ENCODE measurements around the gene RGS5.
"Not testable (repeated sequence)": the region's sequence is repeated elsewhere in the genome, so short reads cannot be mapped to it uniquely, and the experiment has no call there.

RGS5 gene, protein sequence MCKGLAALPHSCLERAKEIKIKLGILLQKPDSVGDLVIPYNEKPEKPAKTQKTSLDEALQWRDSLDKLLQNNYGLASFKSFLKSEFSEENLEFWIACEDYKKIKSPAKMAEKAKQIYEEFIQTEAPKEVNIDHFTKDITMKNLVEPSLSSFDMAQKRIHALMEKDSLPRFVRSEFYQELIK

DNA sequence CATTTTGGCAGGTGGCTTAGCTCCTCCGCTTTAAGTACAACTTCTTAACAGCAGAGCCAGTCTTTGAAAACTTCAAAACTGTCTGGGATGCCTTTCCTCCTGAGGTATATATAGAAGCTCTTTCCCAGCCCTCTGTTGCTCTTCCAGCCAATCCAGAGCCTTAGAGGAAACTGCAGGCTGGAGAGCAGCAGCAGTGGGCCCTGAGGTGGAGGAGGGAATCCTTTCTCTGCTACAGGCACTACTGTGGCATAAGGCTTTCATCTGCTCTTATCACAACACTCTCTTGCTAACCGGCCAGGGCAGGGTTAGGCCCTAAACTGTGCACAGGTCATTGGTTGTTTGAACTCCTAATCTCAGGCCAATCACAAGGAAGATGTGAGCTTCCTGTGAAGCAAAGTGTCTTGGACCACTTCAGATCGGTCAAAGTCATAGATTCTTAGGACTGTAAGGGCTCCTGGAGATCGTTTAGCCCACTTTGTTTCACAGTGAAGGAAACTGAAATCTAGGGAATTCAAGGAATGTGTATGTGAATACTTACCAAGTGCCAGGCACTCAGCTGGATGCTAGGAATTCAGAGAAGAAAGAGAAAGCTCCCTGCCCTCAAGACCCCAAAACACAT, at the start of gene RGS5:
Gene RGS5 (minus strand): TSS at position 84 of the 619 bp plus-strand sequence. CDS start 81 bp downstream, at position 3.
- DNase-seq (ENCODE audit: low read depth in 2 of 2): no peak

DNA sequence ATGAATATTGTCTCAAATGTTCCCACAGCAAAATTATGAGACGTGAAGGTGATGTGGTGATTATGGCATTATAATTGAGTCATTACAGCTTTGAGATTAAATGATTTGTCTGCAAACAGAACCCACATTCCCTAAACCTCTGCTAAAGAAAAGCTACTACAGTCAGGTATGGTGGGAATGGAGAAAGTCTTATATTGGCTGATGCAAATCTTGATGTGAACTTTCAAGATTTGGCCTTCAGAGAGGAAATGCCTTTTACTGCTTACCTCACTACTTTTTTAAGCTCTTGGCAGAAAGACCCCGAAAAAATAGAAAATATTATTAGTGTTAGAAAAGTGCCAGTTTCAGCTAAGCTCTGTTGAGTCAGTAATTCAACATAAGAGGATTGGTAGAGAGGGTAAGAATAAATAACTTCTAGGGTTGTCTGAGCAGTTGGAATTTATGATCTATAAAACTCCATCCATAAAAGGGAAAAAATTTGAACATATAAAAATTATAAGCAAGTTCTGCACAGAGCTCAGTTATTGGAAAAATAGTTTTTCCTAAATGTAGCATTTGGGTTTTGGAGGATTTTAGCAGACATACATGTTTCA, 47.8 kb upstream of the RGS5 start:
- no peak for DNase-seq (ENCODE audit: low read depth in 2 of 2)

DNA sequence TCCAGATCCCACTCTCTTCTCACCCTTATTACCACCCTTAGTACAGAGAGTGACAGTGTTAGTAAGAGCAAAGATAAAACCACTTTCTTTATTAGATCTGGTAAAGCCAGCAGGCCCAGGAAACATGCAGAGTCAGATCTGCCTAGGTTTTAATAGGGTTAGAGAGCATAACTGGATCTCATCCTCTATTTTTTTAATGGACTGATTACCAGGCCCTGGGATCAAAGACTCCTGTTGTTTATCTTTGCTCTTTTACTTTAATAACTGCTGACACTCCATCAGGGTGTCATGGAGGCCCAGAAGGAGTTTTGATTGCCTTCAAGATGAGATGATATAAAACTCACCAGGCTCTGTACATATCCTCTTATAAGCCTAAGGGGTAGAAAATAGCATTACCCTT, 45.3 kb upstream of the RGS5 start:
- no peak for DNase-seq (ENCODE audit: low read depth in 2 of 2)

DNA sequence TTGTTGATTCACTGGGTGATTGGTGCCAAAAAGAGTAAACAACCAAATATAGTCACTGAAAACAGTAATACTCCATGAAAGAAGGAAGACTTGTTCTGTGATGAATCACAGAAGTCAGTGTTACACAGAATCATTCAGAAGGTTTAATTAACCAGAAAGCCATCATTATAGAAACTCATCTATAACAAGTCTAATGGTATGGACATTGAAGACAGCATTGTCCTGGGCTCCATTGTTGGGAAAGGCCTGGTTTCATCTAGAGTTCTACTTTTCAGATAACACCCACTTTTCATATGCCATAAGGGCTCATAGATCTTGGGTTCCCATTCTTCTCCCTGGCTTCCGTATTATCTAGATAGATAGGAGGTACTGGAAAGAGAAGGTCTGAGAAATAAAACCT, 41.9 kb upstream of the RGS5 start:
- DNase-seq (ENCODE audit: low read depth in 2 of 2): not testable (repeated sequence)

- DNase-seq (ENCODE audit: low read depth in 2 of 2): no peak
Observed at GRCh38 chr1:163241746-163242145, 39.0 kb upstream of the RGS5 start.

DNA sequence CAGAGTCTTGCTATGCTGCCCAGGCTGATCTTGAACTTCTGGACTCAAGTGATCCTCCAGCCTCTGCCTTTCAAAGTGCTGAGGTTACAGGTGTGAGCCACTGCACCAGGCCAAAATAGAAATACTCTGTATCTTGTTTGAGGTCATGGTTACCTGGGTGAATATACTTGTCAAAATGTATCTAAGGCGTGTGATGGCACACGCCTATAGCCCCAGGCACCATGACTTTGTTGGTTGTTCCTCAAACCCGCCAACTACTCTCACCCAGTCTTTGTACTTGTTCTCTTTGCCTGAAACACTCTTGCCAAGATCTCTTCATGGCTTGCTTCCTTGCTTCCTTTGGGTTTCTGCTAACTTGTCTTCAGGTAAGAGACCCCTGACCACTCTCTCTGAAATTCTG, 38.0 kb upstream of the RGS5 start:
- DNase-seq (ENCODE audit: low read depth in 2 of 2): no peak

DNA sequence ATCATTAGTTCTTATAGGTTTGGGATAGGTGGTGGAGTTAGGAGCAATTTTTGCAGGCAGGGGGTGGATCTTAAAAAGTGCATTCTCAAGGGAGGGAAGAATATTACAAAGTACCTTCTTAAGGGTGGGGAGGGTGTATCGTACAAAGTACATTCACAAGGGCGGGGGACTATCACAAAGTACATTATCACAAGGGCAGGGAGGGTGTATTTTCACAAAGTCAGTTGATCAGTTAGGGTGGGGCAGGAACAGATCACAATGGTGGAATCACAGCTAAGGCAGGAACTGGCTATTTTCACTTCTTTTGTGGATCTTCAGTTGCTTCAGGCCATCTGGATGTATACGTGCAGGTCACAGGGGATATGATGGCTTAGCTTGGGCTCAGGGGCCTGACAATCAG, 30.9 kb upstream of the RGS5 start:
- not testable (repeated sequence) for DNase-seq (ENCODE audit: low read depth in 2 of 2)

DNA sequence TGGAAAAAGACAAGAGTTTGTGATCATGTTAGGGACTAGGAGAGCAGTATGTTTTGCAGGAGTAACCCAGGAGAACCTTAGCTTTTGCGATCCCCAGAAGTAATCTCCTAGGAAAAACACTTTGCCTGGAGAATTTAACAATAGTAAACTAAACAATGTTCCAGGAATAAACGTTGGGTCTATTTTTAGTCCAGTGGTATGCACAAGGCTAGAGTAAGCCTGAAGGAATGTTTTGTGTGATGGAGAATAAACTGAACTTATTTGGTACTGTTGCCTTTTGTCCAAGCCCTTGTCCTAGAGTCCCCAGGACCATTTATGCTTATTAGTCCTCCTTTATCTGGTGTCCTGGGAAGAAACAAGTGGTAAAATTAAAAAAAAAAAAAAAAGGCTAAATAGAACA, 28.7 kb upstream of the RGS5 start:
- no peak for DNase-seq (ENCODE audit: low read depth in 2 of 2)

- DNase-seq (ENCODE audit: low read depth in 2 of 2): no peak
Observed at GRCh38 chr1:163230827-163231226, 28.1 kb upstream of the RGS5 start.

DNA sequence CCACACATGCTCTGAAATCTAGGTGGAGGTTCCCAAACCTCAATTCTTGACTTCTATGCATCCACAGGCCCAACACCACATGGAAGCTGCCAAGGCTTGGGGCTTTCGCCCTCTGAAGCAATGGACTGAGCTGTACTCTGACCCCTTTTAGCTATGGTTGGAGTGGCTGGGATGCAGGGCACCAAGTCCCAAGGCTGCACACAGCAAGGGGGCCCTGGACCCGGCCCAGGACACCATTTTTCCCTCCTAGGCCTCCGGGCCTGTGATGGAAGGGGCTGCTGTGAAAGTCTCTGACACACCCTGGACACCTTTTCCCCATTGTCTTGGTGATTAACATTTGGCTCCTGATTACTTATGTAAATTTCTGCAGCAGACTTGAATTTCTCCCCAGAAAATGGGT, 25.6 kb upstream of the RGS5 start:
- DNase-seq (ENCODE audit: low read depth in 2 of 2): not testable (repeated sequence)

- no peak for DNase-seq (ENCODE audit: low read depth in 2 of 2)
Observed at GRCh38 chr1:163227126-163227525, 24.4 kb upstream of the RGS5 start.

DNA sequence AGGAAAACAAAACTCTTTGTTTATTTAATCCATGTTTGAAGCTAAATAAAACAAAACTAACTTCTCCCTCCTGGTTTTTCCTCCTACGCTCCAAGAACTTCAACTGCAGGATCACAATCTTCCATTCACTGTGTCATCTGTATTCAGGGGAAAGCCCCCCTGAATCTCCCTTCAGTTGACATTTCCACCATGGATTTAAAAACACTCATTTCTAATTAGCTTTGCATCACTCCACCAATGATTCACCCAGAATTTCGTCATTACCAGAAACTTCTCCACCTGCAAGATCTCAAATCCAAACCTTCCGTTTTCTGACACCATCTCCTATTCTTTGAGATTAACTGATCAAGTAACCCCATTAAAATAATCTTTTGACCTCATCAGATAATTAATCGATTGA, 10.9 kb upstream of the RGS5 start:
- no peak for DNase-seq (ENCODE audit: low read depth in 2 of 2)

DNA sequence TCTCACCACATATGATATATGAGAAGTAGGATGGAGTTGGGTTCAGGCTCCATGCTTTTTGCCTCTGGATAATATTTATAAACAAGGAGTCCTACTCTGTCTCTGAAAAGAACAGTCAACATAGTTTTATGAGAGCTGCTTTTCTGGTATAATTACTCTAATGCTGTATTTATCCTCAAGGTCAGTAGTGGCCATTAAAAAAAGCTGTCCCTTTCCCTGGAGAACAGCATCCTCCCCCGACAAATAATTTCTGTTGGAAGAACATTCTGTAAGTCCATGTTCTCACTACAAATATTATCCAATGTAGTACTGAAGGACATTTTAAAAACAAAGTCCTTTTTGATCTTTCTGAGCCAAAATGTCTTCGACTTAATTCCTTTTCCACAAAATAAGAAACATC, 9.0 kb upstream of the RGS5 start:
- no peak for DNase-seq (ENCODE audit: low read depth in 2 of 2)

- no peak for DNase-seq (ENCODE audit: low read depth in 2 of 2)
Observed at GRCh38 chr1:163205513-163205912, 2.8 kb upstream of the RGS5 start.

DNA sequence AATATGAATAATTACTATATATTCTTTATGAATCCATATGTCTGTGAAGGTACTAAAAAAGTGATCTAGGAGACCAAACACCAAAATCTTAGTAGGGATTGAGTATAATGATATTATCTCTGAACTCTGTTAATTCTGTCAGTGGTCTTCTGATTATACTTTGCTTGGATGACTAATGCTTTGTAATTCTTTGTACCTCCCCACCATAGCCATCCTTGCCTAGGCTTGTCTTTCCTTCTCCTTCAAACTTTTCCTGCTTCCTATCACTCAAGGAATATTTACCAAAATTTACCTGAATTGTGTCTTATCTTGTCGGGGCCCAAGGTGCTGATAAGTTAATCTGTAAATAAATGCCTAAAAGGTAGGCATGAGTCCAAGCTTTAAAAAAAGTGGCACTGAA, 845 bp upstream of the RGS5 start:
- DNase-seq (ENCODE audit: low read depth in 2 of 2): no peak

GRCh38 chr1:163201906-163202305, 810 bp downstream of the RGS5 start:
- no peak for DNase-seq (ENCODE audit: low read depth in 2 of 2)

DNA sequence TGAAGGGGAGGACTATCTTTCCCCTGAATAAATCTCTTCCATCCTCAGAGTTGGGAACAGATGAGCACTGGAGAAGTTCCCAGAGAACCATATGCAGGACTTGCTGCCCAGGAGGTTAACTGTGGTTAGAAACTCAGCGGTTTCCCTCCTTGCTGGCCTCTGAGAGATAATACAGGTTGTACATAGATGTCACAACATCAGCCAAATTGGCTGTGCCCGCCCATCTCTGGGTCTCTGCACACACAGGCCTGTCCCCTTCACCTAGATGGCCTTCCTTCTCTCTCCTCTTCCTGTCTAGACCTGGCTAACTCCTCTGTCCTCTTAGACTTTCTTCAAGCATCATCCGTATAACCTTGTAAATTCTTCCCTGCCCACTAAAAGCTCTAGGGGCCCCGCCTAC, 5.7 kb downstream of the RGS5 start:
- DNase-seq (ENCODE audit: low read depth in 2 of 2): no peak

- no peak for DNase-seq (ENCODE audit: low read depth in 2 of 2)
Observed at GRCh38 chr1:163196449-163196787, 6.3 kb downstream of the RGS5 start.

GRCh38 chr1:163195728-163196448, 6.8 kb downstream of the RGS5 start:
- no peak for DNase-seq (ENCODE audit: low read depth in 2 of 2)

DNA sequence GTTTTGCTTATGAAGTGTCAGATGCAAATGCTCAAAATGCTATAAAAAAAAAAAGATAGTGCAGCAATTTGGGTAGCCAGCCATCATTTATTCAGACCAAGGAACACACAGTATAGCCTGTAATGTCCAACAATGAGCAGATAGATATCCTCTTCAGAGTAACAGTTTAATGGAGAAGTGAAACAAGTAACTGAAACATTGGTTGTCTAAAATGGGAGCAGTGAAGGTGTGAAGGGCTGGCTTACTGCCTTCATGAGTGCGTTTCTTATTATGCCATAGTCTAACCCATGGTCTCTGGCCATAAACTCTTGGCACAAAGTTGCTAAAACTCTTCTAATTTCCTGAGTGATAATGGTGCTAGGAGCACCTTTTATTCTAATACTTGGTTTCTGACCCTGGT, 11.4 kb downstream of the RGS5 start:
- DNase-seq (ENCODE audit: low read depth in 2 of 2): no peak

GRCh38 chr1:163188947-163189346, 13.8 kb downstream of the RGS5 start:
- no peak for DNase-seq (ENCODE audit: low read depth in 2 of 2)

DNA sequence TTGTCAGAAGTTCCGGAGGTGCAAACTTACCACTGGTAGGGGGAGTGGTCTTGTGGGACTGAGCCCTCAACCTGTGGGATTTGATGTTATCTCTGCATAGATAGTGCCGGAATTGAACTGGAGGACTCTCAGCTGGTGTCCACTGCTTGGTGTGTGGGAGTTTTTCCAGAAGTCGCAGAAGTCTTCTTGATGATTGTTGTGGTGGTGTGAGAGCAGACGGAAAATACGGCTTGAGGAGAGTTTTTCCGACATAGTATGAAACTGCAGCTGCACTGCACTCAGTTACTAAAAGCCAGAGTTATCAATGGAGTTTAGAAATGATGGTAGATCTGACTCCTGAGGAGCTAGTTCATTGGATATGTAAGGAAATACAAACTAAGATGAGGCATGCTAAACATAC, 14.9 kb downstream of the RGS5 start:
- no peak for DNase-seq (ENCODE audit: low read depth in 2 of 2)

- DNase-seq (ENCODE audit: low read depth in 2 of 2): no peak
Observed at GRCh38 chr1:163186862-163187261, 15.9 kb downstream of the RGS5 start.

All from stimulated activated CD4-positive, alpha-beta T cell treated with anti-CD3 and anti-CD28 coated beads, Interleukin-15, amount 100 ng/mL, for 48 hours (primary cell).